Loucy (cell line): ENCODE measurements around the gene RERE.

ENCODE experiments used
- EZH2phosphoT487 ChIP-seq: fragments of 200-600 bp; IDR thresholded peaks from 2 replicates; pipeline ENCODE4 v1.6.1; 2018; ENCODE audit warnings: antibody characterized with exemption, mild to moderate bottlenecking, moderate library complexity, borderline replicate concordance
- TF ChIP-seq, protein P1 (sequence below): fragments of 200-600 bp; sonication (generic); conservative IDR thresholded peaks from 2 replicates; pipeline ENCODE4 v1.5.1; 2014; ENCODE audit warnings: mild to moderate bottlenecking, antibody characterized with exemption, low read length

GRCh38 chr1:8685463-8685862 is 132.0 kb downstream of the RERE start:
- TF ChIP-seq, protein P1, sequence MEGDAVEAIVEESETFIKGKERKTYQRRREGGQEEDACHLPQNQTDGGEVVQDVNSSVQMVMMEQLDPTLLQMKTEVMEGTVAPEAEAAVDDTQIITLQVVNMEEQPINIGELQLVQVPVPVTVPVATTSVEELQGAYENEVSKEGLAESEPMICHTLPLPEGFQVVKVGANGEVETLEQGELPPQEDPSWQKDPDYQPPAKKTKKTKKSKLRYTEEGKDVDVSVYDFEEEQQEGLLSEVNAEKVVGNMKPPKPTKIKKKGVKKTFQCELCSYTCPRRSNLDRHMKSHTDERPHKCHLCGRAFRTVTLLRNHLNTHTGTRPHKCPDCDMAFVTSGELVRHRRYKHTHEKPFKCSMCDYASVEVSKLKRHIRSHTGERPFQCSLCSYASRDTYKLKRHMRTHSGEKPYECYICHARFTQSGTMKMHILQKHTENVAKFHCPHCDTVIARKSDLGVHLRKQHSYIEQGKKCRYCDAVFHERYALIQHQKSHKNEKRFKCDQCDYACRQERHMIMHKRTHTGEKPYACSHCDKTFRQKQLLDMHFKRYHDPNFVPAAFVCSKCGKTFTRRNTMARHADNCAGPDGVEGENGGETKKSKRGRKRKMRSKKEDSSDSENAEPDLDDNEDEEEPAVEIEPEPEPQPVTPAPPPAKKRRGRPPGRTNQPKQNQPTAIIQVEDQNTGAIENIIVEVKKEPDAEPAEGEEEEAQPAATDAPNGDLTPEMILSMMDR = no peak
- TF ChIP-seq EZH2phosphoT487 = no peak
